ENCODE data around the gene DLX6. TPM values are rescaled to one million over a fixed set of nuclear protein-coding genes. Genes with fewer than 3 reads are reported as not detected.
A peak's percentile ranks its signal among the peaks of the same experiment; 100 is the strongest.

DLX6 gene
- total and polyA plus RNA-seq, 3 experiments from 2014 or later: not detected

DNA sequence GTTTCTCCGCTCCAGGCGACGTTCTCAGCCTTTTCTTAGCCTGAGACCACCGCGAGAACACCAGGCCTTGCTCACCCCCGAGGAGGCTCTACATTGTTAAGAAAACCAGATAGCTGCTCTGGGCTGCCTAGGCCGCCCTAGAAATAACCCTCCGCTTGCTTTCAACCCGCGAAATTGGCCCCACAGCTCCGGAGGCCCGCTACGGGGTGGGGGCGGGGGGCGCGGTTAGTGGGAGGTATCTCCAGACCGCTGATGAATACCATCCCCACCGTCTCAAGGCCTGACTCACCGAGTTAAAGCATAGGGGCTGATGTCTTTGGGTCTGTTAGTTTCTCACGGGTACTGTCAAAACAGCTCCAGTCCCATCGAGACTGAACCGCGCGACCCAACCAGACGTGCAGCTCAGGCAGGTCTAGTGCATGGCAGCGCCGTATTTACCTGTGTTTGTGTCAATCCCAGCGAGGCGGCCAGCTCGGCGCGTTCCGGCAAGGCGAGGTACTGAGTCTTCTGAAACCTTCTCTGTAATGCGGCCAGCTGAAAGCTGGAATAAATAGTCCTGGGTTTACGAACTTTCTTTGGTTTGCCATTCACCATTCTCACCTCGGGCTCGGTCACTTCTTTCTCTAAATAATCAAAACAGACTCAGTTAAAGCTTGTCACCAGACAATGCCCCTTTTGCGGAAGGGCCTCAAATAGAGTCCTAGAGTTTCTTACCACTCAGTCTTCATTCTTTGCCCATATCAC lies 16.6 kb downstream of the DLX6 start:
- ChIA-PET CTCF (interaction anchor here (0.8 to 1.3 kb wide), 2 partner anchors 24 to 1106 kb away, joined by 3 to 5 read pairs; no protein-coding TSS in a partner anchor), POLR2A (interaction anchor here (0.5 kb wide), 1 partner anchor 599 kb away, joined by 4 read pairs; no protein-coding TSS in a partner anchor)
- Histone ChIP-seq H3K27me3 (ENCODE audit: insufficient read depth, low read length, poor library complexity, severe bottlenecking) (peaks cover 64% of the 10 kb centered on the region), H3K36me3 (ENCODE audit: insufficient read depth, low read length) (no peaks in the 10 kb centered on the region), H3K4me1 (ENCODE audit: insufficient read depth, low read length) (peaks cover 15% of the 10 kb centered on the region), H3K27ac (ENCODE audit: low read depth, low read length) (no peak overlapping the region), H3K4me3 (ENCODE audit: low read length) (no peak overlapping the region), H3K9me3 (ENCODE audit: low read length) (no peaks in the 10 kb centered on the region)
- Mint-ChIP-seq H3K27me3 (peaks cover 81 to 95% of the 10 kb centered on the region in 2 donors), H3K4me1 (peaks cover 37 to 52% (median 50%) of the 10 kb centered on the region in 3 donors), H3K4me3 (peak overlapping the region in 4 of 7 donors; percentile 0 to 27 (median 13)), H3K27ac (peak overlapping the region in 1 of 8 donors; percentile 2), H3K36me3 (no peaks in the 10 kb centered on the region), H3K9me3 (peaks cover 0 to 8% (median 2%) of the 10 kb centered on the region in 5 donors)
- DNase-seq: no peak

DNA sequence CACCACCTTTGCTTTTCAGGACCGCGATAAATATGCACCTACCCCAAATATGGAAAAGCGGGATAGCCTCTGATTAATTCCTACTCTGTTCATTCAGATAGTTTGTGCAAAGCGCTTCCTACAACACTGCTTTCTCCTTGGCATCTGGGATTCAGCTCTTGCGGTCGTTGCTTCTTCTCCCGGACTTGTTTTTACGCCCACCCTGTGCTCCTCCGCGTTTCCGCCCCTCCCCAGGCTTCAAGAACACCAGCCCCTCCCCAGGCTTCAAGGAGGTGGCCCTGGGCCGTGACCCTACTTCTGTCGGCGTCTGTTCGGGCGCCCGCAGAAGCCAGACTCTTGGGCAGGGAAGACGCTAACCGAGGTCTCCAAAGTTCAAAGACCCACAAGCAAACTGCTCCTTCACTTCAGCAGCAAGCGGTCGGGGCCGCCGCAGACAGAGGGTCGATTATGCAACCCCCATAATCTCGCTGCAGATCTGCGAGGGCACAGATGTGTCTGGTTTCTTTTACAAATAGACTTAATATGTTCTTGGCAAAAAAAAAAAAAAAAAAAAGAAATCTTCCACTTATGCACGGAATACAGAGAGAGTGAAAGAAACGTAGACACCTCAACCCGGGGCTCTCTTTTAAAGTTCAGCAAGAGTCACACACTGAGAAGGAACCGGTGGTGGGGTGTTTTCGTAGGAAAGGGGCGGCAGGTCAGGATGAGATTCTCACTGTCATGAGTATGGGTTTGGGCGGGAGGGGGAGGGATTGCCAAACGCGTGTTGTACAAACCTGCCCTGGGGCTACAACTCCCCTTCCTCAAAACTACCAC lies 17.3 kb downstream of the DLX6 start:
- H3K36me3 Mint-ChIP-seq: no peaks in the 10 kb centered on the region
- ChIA-PET CTCF (interaction anchor here (0.8 kb wide), 1 partner anchor 23 kb away, joined by 3 read pairs; no protein-coding TSS in a partner anchor), POLR2A (no interaction called here)
- peaks cover 82 to 95% of the 10 kb centered on the region in 2 donors for H3K27me3 Mint-ChIP-seq
- peak overlapping the region in 2 of 8 donors; percentile 2 to 64 for H3K27ac Mint-ChIP-seq
- peaks cover 41 to 58% (median 55%) of the 10 kb centered on the region in 3 donors for H3K4me1 Mint-ChIP-seq
- no peak overlapping the region for H3K27ac ChIP-seq (ENCODE audit: low read depth, low read length)
- peaks cover 63% of the 10 kb centered on the region for H3K27me3 ChIP-seq (ENCODE audit: insufficient read depth, low read length, poor library complexity, severe bottlenecking)
- no peaks in the 10 kb centered on the region for H3K36me3 ChIP-seq (ENCODE audit: insufficient read depth, low read length)
- H3K9me3 ChIP-seq (ENCODE audit: low read length): no peaks in the 10 kb centered on the region
- H3K4me1 ChIP-seq (ENCODE audit: insufficient read depth, low read length): peaks cover 22% of the 10 kb centered on the region
- peak overlapping the region in 2 of 7 donors; percentile 15 to 40 for H3K4me3 Mint-ChIP-seq
- no peak overlapping the region for H3K4me3 ChIP-seq (ENCODE audit: low read length)
- no peak for DNase-seq
- peaks cover 0 to 4% (median 0%) of the 10 kb centered on the region in 5 donors for H3K9me3 Mint-ChIP-seq

DNA sequence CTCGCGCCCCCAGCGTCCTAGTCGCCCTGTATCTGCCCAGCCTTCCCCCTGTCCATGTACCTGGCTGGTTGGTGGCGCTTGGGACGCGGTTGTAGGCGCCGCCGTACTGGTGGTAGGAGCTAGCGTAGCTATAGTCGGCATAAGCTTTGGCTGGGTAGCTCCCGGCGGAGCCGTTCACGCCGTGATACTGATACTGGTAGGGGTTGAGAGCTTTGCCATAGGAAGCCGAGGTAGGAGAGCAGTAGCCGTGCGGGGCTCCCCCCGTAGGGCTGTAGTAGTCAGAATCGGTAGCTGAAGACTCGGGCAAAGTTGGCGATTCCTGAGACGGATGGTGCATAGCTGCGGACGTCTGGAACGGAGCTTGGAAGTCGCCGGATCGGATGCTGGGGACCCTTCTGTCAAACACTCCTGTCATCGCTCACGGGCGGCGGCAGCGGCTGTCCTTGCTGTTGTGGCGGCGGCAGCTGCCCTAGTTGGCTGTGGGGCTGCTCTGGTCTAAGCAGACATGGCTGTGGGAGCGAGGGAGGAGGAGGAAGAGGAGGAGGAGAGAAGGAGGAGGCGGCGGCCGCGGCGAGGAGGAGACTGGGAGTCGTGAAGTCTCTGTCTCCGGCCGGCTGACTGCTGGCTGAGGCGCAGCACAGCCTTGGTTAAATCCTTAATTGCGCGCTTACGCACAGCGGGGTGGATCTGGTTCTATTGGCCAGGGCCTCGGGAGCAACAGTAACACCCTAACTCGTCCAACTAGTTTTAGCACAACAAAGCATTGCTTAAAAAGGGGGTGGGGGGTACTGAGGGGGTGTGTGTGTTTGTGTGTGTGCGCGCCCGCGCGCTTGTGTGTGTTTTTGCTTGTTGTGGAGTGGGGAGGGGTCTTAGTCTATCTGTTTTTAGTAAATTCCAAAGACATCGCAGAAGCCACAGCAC lies 19.1 kb downstream of the DLX6 start, which contains the start of gene DLX5:
Gene DLX5 (minus strand): TSS at position 623 of the 921 bp plus-strand sequence. CDS start 208 bp downstream, at position 415.
- ChIA-PET CTCF (no interaction called here), POLR2A (no interaction called here)

DNA sequence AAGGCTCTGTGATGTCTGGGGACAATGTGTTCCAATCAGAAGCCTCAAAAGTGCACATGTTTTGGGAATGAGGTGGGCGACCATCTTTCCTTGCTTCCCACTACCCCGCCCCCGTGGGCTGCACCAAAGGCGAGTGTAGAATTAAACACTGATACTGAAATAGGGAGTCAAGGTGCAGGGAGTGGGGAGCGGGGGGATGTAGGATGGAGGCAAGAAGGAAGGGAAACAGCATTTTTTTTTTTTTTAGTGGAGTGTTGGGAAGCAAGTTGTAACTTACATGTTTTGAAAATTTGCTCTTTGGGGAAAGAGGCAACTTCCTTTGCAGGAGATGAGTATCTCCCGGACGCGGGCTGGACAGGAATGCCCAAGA lies 19.8 kb downstream of the DLX6 start:
- Histone ChIP-seq H3K27ac (ENCODE audit: low read depth, low read length) (no peak overlapping the region), H3K9me3 (ENCODE audit: low read length) (no peaks in the 10 kb centered on the region), H3K4me1 (ENCODE audit: insufficient read depth, low read length) (peaks cover 22% of the 10 kb centered on the region), H3K27me3 (ENCODE audit: insufficient read depth, low read length, poor library complexity, severe bottlenecking) (peaks cover 54% of the 10 kb centered on the region), H3K36me3 (ENCODE audit: insufficient read depth, low read length) (no peaks in the 10 kb centered on the region), H3K4me3 (ENCODE audit: low read length) (no peak overlapping the region)
- peaks cover 67 to 82% of the 10 kb centered on the region in 2 donors for H3K27me3 Mint-ChIP-seq
- POLR2A ChIA-PET: no interaction called here
- H3K4me3 Mint-ChIP-seq: no peak overlapping the region
- CTCF ChIA-PET: no interaction called here
- peaks cover 42 to 61% (median 56%) of the 10 kb centered on the region in 3 donors for H3K4me1 Mint-ChIP-seq
- no peaks in the 10 kb centered on the region for H3K36me3 Mint-ChIP-seq
- H3K9me3 Mint-ChIP-seq: peaks cover 0 to 4% (median 0%) of the 10 kb centered on the region in 5 donors
- DNase-seq: no peak
- H3K27ac Mint-ChIP-seq: no peak overlapping the region

More for the DNA sequence above, 19.1 kb downstream of the DLX6 start, which contains the start of gene DLX5:
- Mint-ChIP-seq H3K36me3 (no peaks in the 10 kb centered on the region), H3K27me3 (peaks cover 72 to 87% of the 10 kb centered on the region in 2 donors), H3K4me3 (peak within 1 kb of the TSS in 4 of 7 donors; percentile 18 to 68 (median 24)), H3K27ac (peak within 1 kb of the TSS in 1 of 8 donors; percentile 38), H3K4me1 (peaks cover 42 to 61% (median 56%) of the 10 kb centered on the region in 3 donors), H3K9me3 (peaks cover 0 to 4% (median 0%) of the 10 kb centered on the region in 5 donors)
- Histone ChIP-seq H3K27me3 (ENCODE audit: insufficient read depth, low read length, poor library complexity, severe bottlenecking) (peaks cover 54% of the 10 kb centered on the region), H3K36me3 (ENCODE audit: insufficient read depth, low read length) (no peaks in the 10 kb centered on the region), H3K27ac (ENCODE audit: low read depth, low read length) (no peak within 1 kb of the TSS), H3K4me1 (ENCODE audit: insufficient read depth, low read length) (peaks cover 22% of the 10 kb centered on the region), H3K9me3 (ENCODE audit: low read length) (no peaks in the 10 kb centered on the region), H3K4me3 (ENCODE audit: low read length) (no peak within 1 kb of the TSS)
- no peak for DNase-seq

DNA sequence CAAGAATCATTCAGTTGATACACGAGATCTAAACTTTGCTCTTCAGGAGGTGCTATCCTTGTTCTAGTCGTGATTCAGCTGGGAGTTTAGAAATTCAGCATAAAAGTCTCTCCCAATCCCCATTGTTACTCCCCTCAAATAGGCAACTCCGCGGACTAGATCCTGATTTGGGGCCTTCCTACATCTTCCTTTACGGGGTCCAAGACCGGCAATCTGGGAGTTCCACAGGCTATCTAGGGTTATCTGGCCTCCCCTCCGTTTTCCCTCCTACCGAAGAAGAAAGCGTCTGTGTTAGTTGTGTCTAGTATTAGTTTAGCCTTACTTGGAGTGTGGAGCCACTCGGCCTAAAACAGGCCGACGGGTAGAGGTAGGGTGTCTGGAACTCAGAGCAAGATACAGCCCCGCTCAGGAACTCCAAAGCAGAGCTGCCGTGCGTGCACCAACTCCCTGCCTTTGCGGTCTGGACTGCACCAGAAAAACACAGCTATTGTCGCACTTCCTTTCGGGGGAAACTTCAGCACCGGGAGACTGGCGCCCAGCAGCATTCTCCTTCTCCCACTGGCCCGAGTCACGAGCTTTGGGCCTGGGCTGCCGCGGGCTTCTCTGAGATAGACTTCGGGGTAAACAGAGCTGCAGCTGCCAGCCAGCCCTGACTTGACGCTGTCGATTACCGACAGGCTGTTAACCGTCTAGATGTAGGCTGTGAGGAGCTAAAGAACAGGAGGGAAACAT lies 20.8 kb downstream of the DLX6 start:
- peak overlapping the region; percentile 23 for H3K4me3 ChIP-seq (ENCODE audit: low read length)
- ChIA-PET POLR2A (no interaction called here), CTCF (interaction anchor here (0.9 to 2.0 kb wide), 4 partner anchors 10 to 1514 kb away, joined by 3 to 9 read pairs (median 3); no protein-coding TSS in a partner anchor)
- Mint-ChIP-seq H3K4me1 (peaks cover 38 to 56% (median 51%) of the 10 kb centered on the region in 3 donors), H3K4me3 (peak overlapping the region; percentile 55 to 85 (median 79)), H3K36me3 (no peaks in the 10 kb centered on the region), H3K9me3 (peaks cover 0 to 4% (median 0%) of the 10 kb centered on the region in 5 donors), H3K27ac (no peak overlapping the region), H3K27me3 (peaks cover 61 to 85% of the 10 kb centered on the region in 2 donors)
- H3K27ac ChIP-seq (ENCODE audit: low read depth, low read length): no peak overlapping the region
- H3K27me3 ChIP-seq (ENCODE audit: insufficient read depth, low read length, poor library complexity, severe bottlenecking): peaks cover 51% of the 10 kb centered on the region
- peak in 1 of 5 donors; percentile 23 for DNase-seq
- no peaks in the 10 kb centered on the region for H3K9me3 ChIP-seq (ENCODE audit: low read length)
- H3K4me1 ChIP-seq (ENCODE audit: insufficient read depth, low read length): peaks cover 22% of the 10 kb centered on the region
- no peaks in the 10 kb centered on the region for H3K36me3 ChIP-seq (ENCODE audit: insufficient read depth, low read length)

DNA sequence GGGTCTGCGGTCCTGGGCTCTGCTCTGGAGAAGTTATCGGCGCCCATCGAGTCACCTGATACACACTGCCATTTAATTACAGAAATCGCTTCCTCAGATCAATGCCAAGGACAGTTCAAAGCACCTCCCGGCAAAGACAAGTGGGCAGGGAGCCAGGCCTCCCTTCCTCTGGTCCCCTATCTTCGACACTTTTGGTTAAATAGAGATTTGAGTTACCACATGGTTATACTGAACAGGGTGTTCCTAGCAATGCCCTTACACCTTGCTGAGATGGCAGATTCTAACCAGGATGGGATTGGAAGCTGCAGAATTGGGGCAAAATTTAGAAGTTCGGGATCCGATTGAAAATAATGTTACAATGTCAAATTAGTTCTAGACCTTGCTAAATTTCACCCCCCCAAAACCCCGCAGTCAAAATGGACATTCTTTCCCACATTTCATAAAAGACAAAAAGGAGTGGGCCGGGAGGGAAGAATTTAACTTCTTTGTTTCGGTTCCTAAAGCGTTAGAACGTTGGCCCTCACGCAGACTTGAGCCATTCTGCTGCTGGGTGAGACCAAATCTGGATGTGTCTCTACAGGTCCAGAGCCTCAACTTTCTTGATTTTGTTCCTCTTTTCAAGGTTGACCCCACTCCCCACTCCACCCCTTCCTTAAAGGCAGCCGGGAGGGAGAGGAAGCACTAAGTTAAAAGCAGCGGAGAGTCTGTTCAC lies 21.5 kb downstream of the DLX6 start:
- peaks cover 38 to 52% (median 46%) of the 10 kb centered on the region in 3 donors for H3K4me1 Mint-ChIP-seq
- Histone ChIP-seq H3K4me3 (ENCODE audit: low read length) (peak overlapping the region; percentile 23), H3K4me1 (ENCODE audit: insufficient read depth, low read length) (peaks cover 22% of the 10 kb centered on the region), H3K27me3 (ENCODE audit: insufficient read depth, low read length, poor library complexity, severe bottlenecking) (peaks cover 54% of the 10 kb centered on the region), H3K36me3 (ENCODE audit: insufficient read depth, low read length) (no peaks in the 10 kb centered on the region), H3K9me3 (ENCODE audit: low read length) (no peaks in the 10 kb centered on the region), H3K27ac (ENCODE audit: low read depth, low read length) (no peak overlapping the region)
- peaks cover 0 to 4% (median 0%) of the 10 kb centered on the region in 5 donors for H3K9me3 Mint-ChIP-seq
- H3K36me3 Mint-ChIP-seq: no peaks in the 10 kb centered on the region
- H3K4me3 Mint-ChIP-seq: peak overlapping the region; percentile 55 to 90 (median 83)
- ChIA-PET POLR2A (no interaction called here), CTCF (interaction anchor here (0.9 to 2.0 kb wide), 14 partner anchors 8 to 1515 kb away, joined by 3 to 18 read pairs (median 4); no protein-coding TSS in a partner anchor)
- DNase-seq: no peak
- peak overlapping the region in 1 of 8 donors; percentile 57 for H3K27ac Mint-ChIP-seq
- peaks cover 56 to 87% of the 10 kb centered on the region in 2 donors for H3K27me3 Mint-ChIP-seq
